ENCODE results near the gene AIG1. TPM values are rescaled to one million over a fixed set of nuclear protein-coding genes. Genes with fewer than 3 reads are reported as not detected.

The AIG1 gene
- total and polyA plus RNA-seq, 12 donors = 21.0 to 55.7 (median 47.2) TPM

GRCh38 chr6:143288923-143289322 is 228.2 kb downstream of the AIG1 start:
- intact Hi-C loops (cut with DNase I) = no loop called here

GRCh38 chr6:143290206-143290605 is 229.5 kb downstream of the AIG1 start:
- DNase-seq = no peak
- Histone ChIP-seq H3K4me1 (replicated peaks in 1 of 2) (no peaks in the 10 kb centered on the region), H3K27ac (no peak overlapping the region), H3K9me3 (replicated peaks in 1 of 3) (no peaks in the 10 kb centered on the region), H3K4me3 (no peak overlapping the region), H3K36me3 (replicated peaks in 1 of 2) (no peaks in the 10 kb centered on the region), H3K27me3 (no peaks in the 10 kb centered on the region)
- WGBS, 4 donors = 67 to 97% (median 92%) methylated on average over 2 to 7 of the region's 7 CpGs
- TF ChIP-seq CTCF (IDR thresholded peaks at IDR 0.05) (no peak), POLR2A (IDR thresholded peaks at IDR 0.05) (no peak)
- intact Hi-C loops (cut with DNase I) = no loop called here

More at GRCh38 chr6:143288923-143289322, 228.2 kb downstream of the AIG1 start:
- TF ChIP-seq POLR2A (IDR thresholded peaks at IDR 0.05) (no peak), CTCF (IDR thresholded peaks at IDR 0.05) (no peak)
- WGBS, 4 donors = 65 to 85% (median 74%) methylated on average over 1 of the region's 1 CpG
- Histone ChIP-seq H3K27me3 (no peaks in the 10 kb centered on the region), H3K9me3 (replicated peaks in 1 of 3) (no peaks in the 10 kb centered on the region), H3K27ac (no peak overlapping the region), H3K4me1 (replicated peaks in 1 of 2) (no peaks in the 10 kb centered on the region), H3K4me3 (no peak overlapping the region), H3K36me3 (replicated peaks in 1 of 2) (no peaks in the 10 kb centered on the region)
- no peak for DNase-seq

- no peaks in the 10 kb centered on the region for H3K4me1 ChIP-seq (replicated peaks in 1 of 2)
- DNase-seq = no peak
- no peak overlapping the region for H3K27ac ChIP-seq
- no peak overlapping the region for H3K4me3 ChIP-seq
- no peaks in the 10 kb centered on the region for H3K9me3 ChIP-seq (replicated peaks in 1 of 3)
- TF ChIP-seq CTCF (IDR thresholded peaks at IDR 0.05) = no peak
- TF ChIP-seq POLR2A (IDR thresholded peaks at IDR 0.05) = no peak
- H3K36me3 ChIP-seq (replicated peaks in 1 of 2) = no peaks in the 10 kb centered on the region
- no peaks in the 10 kb centered on the region for H3K27me3 ChIP-seq
- intact Hi-C loops (cut with DNase I) = no loop called here
Measured at GRCh38 chr6:143293523-143293922, 232.8 kb downstream of the AIG1 start.

- intact Hi-C loops (cut with DNase I) = no loop called here
Measured at GRCh38 chr6:143294265-143294860, 233.7 kb downstream of the AIG1 start.

More at GRCh38 chr6:143294265-143294860, 233.7 kb downstream of the AIG1 start:
- no peaks in the 10 kb centered on the region for H3K4me1 ChIP-seq (replicated peaks in 1 of 2)
- H3K4me3 ChIP-seq = no peak overlapping the region
- no peak overlapping the region for H3K27ac ChIP-seq
- no peak for DNase-seq
- TF ChIP-seq POLR2A (IDR thresholded peaks at IDR 0.05) (no peak), CTCF (IDR thresholded peaks at IDR 0.05) (no peak)
- no peaks in the 10 kb centered on the region for H3K27me3 ChIP-seq
- 55 to 100% (median 82%) methylated on average over 1 of the region's 1 CpG for WGBS, 4 donors
- H3K9me3 ChIP-seq (replicated peaks in 1 of 3) = no peaks in the 10 kb centered on the region
- no peaks in the 10 kb centered on the region for H3K36me3 ChIP-seq (replicated peaks in 1 of 2)

Measured in adrenal gland (tissue), 12 donors.